ENCODE data around the gene ABHD5.

ABHD5 gene

GRCh38 chr3:43723121-43723734 is 32.5 kb downstream of the ABHD5 start:
- no peak for DNase-seq (ENCODE audit: low spot score)

- no peak for DNase-seq (ENCODE audit: low spot score)
Observed at GRCh38 chr3:43726521-43726920, 35.8 kb downstream of the ABHD5 start.

DNA sequence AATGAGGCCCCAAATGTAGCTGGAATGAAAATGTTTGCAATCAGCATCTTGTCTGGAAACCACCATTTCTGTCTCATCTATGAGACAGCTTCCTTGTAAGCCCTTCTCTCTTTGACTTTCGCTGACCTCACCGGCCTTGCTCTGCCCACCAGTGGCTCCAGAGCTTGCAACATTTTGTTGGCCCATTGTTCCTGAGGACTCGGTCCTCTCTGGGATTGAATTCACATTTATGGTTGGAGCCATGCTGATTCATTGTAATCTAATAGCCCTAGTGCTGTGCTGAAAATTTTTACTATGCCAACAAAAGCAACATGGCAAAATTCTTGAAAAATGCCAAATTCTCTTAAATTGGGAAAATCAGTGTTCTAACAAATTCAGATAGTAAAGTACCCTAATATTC is 37.2 kb downstream of the ABHD5 start:
- DNase-seq (ENCODE audit: low spot score): no peak

DNA sequence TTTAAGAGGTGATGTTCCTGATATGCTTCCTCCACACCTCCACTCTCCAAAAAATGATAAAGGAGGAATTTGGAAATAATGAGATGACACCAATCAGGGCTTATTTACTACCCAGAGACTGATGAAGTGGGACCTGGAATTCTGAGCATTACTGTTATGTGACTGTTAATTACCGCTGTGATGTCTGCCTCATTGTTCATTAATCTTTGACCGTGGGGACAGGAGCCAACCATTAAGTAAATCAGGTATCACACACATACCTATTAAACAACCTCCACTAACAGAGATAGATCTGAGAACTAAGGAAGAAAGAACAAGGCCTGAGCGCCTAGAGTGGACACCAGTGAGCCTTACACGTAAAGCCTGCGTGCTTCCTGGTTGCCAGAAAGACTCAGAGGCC is 37.7 kb downstream of the ABHD5 start:
- DNase-seq (ENCODE audit: low spot score): no peak

DNA sequence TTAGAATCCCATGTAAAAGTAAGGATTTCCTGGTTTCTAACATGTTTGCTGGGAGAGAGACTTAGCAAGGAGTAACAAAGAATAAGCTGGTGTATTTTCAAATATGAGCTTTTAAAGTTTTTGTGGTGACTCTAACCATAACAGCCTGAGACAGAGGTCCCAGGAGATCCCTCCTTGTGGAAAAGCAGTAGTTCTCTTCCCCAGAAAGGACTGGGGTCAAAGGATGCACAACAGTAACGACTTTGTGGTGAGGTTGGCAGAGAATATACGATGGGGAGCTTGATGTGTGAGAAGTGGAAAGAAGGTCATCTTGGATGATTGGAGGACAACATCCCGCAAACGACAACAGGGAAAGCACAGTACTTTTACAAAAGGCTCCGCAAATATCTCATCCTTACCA is 38.2 kb downstream of the ABHD5 start:
- DNase-seq (ENCODE audit: low spot score): no peak

GRCh38 chr3:43729707-43730414 is 39.1 kb downstream of the ABHD5 start:
- DNase-seq (ENCODE audit: low spot score): no peak

DNA sequence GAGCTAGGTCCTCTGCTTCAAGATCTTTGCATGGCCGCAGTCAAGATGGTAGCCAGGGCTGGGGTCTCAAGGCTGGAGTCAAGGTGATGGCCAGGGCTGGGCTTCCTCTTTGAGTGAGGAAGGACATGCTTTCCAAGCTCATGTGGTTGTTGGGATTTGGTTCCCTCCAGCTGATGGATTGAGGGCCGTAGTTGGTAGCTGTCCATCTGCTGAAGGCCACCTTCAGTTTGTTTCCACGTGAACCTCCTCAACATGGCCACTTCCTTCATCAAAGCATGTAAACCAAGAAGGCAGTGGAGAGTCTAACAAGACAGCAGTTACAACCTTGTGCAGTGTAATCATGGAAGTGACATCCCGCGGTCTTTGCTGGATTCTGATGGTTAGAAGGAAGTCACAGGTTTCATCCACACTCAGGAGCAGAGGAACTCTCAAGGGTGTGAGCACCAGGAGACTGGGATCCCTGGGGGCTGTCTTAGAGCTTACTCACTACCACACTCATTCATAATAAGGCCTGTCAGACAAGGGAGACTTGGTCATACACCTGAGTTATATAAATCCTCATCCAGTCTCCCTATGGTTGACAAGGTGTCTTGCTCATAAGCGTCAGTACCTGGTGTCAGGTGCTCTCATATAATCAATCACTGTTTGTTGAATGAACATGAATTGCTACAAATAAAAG is 42.1 kb downstream of the ABHD5 start:
- DNase-seq (ENCODE audit: low spot score): no peak

DNA sequence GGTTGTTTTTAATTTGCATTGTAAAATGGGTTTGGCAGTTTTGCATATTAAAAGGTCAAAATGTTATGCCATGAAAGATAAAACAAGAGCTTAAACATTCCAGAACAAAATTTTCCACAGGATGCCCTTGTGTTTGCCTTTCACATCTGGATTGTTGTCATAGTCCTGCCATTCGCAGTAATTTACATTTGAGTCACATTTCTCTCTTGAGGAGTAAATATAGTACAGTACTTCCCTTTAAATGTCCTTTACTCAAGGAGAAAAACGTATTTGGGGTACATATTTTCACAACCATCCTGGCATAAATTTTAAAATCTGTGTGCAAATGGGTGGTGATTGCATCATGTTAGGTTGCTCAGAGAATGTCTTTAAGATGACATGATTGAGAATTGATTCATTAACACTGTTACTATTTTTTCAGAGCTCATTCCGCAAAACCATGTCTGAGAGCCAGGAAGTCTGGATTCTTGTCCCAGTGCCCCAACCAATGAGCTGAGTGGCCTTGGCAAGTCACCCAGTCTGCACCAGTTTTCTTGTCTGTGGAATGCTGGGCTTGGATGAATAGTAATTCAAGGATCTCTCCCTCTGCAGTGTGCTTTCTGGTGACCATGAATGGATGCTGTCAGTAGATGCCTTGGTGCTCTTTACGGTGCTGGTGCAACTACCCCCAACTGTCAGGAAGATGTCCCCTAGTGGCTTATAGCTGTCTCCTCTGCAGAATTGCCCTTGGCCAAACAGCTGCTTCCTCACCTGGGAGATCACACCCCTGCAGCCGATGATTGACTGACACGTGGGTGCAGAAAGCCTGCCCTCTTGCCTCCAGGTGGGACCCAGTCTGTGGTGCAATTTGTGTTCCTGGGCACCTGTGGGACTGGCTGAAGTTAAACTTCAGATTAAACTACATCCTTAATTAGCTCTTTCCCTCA is 43.0 kb downstream of the ABHD5 start:
- peak; percentile 55 for DNase-seq (ENCODE audit: low spot score)

- DNase-seq (ENCODE audit: low spot score): no peak
Observed at GRCh38 chr3:43734685-43735084, 43.9 kb downstream of the ABHD5 start.

DNA sequence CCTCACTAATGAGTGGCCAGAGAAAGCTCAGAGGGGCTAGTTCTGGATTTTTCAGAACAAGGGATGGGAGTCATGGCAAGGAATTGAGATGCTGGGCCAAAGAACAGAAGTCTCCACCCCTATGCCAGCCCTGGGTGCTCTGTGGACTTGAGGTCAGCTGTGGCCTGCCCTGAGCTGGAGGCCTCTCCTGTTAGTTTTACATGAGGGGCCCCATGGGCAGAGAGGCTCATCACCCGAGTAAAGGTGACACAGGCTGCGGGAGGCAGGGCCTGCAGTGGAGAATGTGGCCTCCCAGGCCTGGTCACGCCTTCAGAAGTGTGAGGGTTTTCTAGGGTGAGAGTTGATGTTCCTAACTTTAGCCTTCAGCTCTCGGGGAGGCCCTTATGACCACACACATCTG is 44.9 kb downstream of the ABHD5 start:
- DNase-seq (ENCODE audit: low spot score): no peak

DNA sequence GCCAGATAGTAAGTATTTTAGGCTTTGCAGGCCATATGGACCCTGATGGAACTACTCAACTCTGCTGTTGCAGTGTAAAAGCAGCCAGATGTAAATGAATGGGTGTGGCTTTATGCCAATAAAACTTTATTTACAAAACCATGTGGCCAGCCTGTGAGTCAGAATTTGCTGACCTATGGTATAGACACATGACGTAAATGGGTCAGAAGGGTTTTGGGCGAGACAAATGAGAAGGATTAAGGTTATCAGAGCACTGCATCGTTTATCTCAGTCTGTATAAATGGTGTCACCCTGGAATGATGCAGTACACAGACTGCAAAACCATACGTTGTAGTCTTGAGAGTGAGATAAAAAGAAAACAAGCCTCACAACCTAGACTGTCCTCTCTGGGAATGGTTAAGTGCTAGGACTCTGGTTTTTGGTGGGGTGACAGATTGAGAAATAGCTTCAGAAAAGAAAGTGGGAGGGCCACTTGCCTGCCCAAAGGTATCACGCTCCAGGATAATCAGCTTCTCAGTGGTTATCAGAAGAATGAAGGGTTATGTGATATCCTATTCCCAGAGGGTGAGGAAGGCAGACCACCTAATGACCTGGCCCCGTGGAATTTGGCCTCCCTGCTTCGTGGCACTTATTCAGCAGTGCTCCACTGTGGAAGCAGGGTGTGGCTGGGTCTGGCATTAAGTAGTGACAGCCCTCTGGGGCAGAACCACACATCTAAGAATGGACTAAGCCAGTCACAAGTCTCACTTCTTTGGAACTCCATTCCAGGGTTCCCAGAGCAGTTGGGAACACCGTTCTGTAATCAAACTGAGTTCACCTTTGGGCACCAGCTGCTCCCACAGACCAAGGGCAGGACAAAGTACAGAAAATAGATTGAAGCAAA is 46.1 kb downstream of the ABHD5 start:
- no peak for DNase-seq (ENCODE audit: low spot score)

DNA sequence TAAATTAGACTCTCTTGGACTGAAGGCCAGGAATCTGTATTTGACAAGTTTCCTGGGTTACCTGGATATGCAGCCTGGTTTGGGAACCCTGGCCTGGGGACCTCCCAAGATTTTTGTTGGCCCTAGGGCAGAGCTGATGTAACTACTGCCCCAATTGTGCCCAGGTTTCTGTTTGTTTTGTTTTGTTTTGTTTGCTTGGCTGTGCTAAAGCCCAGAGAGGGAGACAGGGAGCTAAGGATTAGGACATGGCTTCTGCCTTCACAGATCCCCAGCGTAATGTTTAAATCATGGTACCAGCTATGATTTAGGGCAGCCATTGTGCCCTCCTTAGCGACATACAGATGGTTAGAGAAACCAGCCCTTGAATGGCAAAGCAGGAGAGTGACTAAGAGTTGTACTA is 47.6 kb downstream of the ABHD5 start:
- no peak for DNase-seq (ENCODE audit: low spot score)

GRCh38 chr3:43742920-43743319 is 52.2 kb downstream of the ABHD5 start:
- no peak for DNase-seq (ENCODE audit: low spot score)

- DNase-seq (ENCODE audit: low spot score): no peak
Observed at GRCh38 chr3:43747641-43748040, 56.9 kb downstream of the ABHD5 start.

GRCh38 chr3:43748179-43748578 is 57.4 kb downstream of the ABHD5 start:
- peak; percentile 58 for DNase-seq (ENCODE audit: low spot score)

DNA sequence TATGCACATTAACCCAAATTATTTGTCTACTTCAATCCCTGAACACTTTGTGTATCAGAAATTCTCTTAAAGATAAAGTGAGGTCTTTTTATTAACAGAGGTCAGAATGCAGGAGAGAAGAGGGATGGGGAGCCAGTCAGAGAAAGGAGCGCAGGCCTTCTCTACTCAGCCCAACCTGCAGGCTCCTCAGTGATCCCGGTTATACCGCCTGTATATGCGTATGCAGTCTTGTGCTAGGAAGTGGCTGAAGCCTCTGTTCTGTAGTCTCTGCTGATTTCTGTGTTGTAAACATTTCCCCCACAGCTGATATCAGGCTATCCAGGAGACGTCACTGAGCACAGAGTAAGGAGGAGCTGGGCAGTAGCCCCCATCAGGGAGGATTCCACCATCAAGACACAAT is 57.9 kb downstream of the ABHD5 start:
- no peak for DNase-seq (ENCODE audit: low spot score)

GRCh38 chr3:43752905-43753304 is 62.2 kb downstream of the ABHD5 start:
- DNase-seq (ENCODE audit: low spot score): no peak

- DNase-seq (ENCODE audit: low spot score): peak; percentile 60
Observed at GRCh38 chr3:43753741-43754715, 63.3 kb downstream of the ABHD5 start.

DNA sequence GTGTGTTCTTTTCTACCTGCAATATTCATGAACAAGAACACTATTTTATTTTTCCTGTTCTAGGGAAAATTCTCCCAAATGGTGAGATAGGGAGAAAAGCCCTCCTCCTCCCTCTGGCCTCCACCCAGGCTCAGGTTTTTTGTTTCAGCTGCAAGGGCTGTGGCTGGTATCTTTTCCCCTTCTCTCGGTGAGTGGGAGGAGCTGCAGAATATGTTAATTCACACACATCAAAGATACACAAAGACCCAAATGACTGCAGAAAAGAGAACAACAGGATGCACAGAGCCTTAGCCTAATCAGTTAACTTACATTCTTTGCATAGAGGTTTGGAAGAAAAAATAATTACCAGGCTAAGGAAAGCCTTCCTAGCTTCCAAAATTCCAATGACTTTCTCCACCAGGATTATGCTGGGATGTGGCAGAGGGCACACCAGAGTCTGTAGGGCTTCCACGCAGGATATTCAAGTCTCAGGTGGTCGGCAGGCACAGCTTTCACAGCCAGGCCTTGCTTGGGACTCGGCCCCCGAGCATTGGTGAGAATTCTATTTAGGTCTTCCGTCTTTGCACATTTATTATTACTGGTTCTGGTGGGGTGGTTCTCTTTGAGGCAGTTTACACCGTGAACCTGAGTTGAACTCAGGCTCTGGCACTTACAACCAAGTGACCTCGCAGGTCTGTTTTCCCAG is 64.9 kb downstream of the ABHD5 start:
- DNase-seq (ENCODE audit: low spot score): no peak
